H1 (cell line): ENCODE results near the gene VAV2. TPM values are rescaled to one million over a fixed set of nuclear protein-coding genes. Genes with fewer than 3 reads are reported as not detected.

ENCODE experiments used
- CTCF ChIA-PET: fragments of 300-600 bp; sonication (Branson Sonifier 250); formaldehyde crosslinking; loops from one replicate; lab custom pipeline; 2021; ENCODE audit not compliant: partially characterized antibody; lab: Charles Lee
- POLR2A ChIA-PET: fragments of 300-600 bp; sonication (Branson Sonifier 250); formaldehyde crosslinking; loops from one replicate; lab custom pipeline; 2021; ENCODE audit warnings: inconsistent platforms; ENCODE audit not compliant: partially characterized antibody; lab: Charles Lee
- DNase-seq, 2 experiments: peaks; one replicate each; pipeline versions ENCODE4 v3.0.0 to v3.0.0-alpha.2; 2010 to 2022; ENCODE audit warnings: low spot score in 2 of 2, low read depth in 1 of 2, mixed read lengths in 1 of 2
- FAIRE-seq: peaks from 2 replicates; lab custom pipeline; 2011; peaks lifted over from hg19 to GRCh38; lab: Jason Lieb, UNC
- H2AFZ ChIP-seq: 2 replicates; pipeline ENCODE4 v1.8.1; 2012; ENCODE audit warnings: low read length, inconsistent platforms
- H2AK5ac ChIP-seq: 2 replicates; pipeline ENCODE4 v1.6.1; 2013; ENCODE audit warnings: low read depth, low read length
- H2BK120ac ChIP-seq: replicated peaks from 2 replicates; pipeline ENCODE3; 2013; ENCODE audit warnings: low read depth, low read length, inconsistent platforms
- H2BK12ac ChIP-seq: 2 replicates; pipeline ENCODE4 v1.6.1; 2013; ENCODE audit warnings: low read depth, low read length
- H2BK15ac ChIP-seq: 2 replicates; pipeline ENCODE4 v1.6.1; 2013; ENCODE audit warnings: low read length
- H2BK20ac ChIP-seq: 2 replicates; pipeline ENCODE4 v1.6.1; 2013; ENCODE audit warnings: low read length
- H2BK5ac ChIP-seq: 2 replicates; pipeline ENCODE4 v1.6.1; 2013; ENCODE audit warnings: low read depth, low read length
- H3K14ac ChIP-seq: 2 replicates; pipeline ENCODE4 v1.6.1; 2013; ENCODE audit warnings: inconsistent platforms; ENCODE audit not compliant: insufficient read length
- H3K18ac ChIP-seq: 2 replicates; pipeline ENCODE4 v1.6.1; 2013; ENCODE audit warnings: low read length; ENCODE audit errors: extremely low read depth
- H3K23ac ChIP-seq: 2 replicates; pipeline ENCODE4 v1.6.1; 2013; ENCODE audit warnings: inconsistent platforms; ENCODE audit not compliant: insufficient read length
- H3K23me2 ChIP-seq: 2 replicates; pipeline ENCODE4 v1.6.1; 2013; ENCODE audit warnings: low read depth, low read length
- H3K27ac ChIP-seq: 2 replicates; pipeline ENCODE4 v1.6.1; 2011; ENCODE audit warnings: low read depth, low read length, inconsistent platforms
- H3K27me3 ChIP-seq, 4 experiments: replicated peaks in 1 of 4; 1 replicate in 1 of 4; 2 replicates in 3 of 4; pipeline versions ENCODE4 v1.6.1 to v1.8.1; 2011 to 2013; ENCODE audit warnings: low read length in 3 of 4, mild to moderate bottlenecking in 3 of 4, inconsistent platforms in 2 of 4, mixed read lengths in 2 of 4, moderate library complexity in 1 of 4; ENCODE audit not compliant: control insufficient read depth in 3 of 4, insufficient read depth in 3 of 4; ENCODE audit errors: extremely low read depth in 1 of 4
- H3K36me3 ChIP-seq, 4 experiments: 2 replicates each; pipeline versions ENCODE4 v1.6.1 to v1.8.1; 2011 to 2013; ENCODE audit warnings: mild to moderate bottlenecking in 4 of 4, low read length in 3 of 4, moderate library complexity in 2 of 4, control low read depth in 1 of 4, inconsistent platforms in 1 of 4; ENCODE audit not compliant: insufficient read depth in 4 of 4, control insufficient read depth in 2 of 4
- H3K4ac ChIP-seq: replicated peaks from 2 replicates; pipeline ENCODE3; 2013; ENCODE audit warnings: low read length, low read depth, mixed read lengths, inconsistent platforms; ENCODE audit not compliant: insufficient read length
- H3K4me1 ChIP-seq, 4 experiments: replicated peaks in 1 of 4; 1 replicate in 1 of 4; 2 replicates in 3 of 4; pipeline versions ENCODE4 v1.6.1 to v1.8.1; 2011 to 2013; ENCODE audit warnings: low read length in 3 of 4, inconsistent platforms in 2 of 4, mixed read lengths in 1 of 4; ENCODE audit not compliant: insufficient read depth in 4 of 4, control insufficient read depth in 3 of 4
- H3K4me2 ChIP-seq, 2 experiments: 2 replicates each; pipeline versions ENCODE4 v1.6.1 to v1.8.1; 2011 to 2013; ENCODE audit warnings: low read depth in 2 of 2, low read length in 2 of 2, control low read depth in 1 of 2, inconsistent platforms in 1 of 2, mild to moderate bottlenecking in 1 of 2; ENCODE audit not compliant: insufficient read depth in 1 of 2
- H3K4me3 ChIP-seq, 4 experiments: fragments of 200-600, 300-600 bp in 1 of 4; sonication (generic), shearing (Covaris generic), sonication (Bioruptor Twin) in 1 of 4; 2 replicates each; pipeline versions ENCODE4 v1.5.1 to v1.8.1; 2011 to 2016; ENCODE audit warnings: low read length in 4 of 4, low read depth in 3 of 4, control low read depth in 2 of 4, inconsistent platforms in 2 of 4, mild to moderate bottlenecking in 2 of 4, mixed read lengths in 1 of 4, moderate library complexity in 1 of 4; ENCODE audit not compliant: insufficient read depth in 2 of 4; ENCODE audit errors: extremely low read depth in 1 of 4
- H3K56ac ChIP-seq: replicated peaks from 2 replicates; pipeline ENCODE3; 2013; ENCODE audit warnings: low read depth, mild to moderate bottlenecking, mixed read lengths, low read length, inconsistent platforms; ENCODE audit not compliant: insufficient read length
- H3K79me1 ChIP-seq: 2 replicates; pipeline ENCODE4 v1.6.1; 2013; ENCODE audit warnings: low read depth, low read length, control low read depth
- H3K79me2 ChIP-seq, 2 experiments: 2 replicates each; pipeline versions ENCODE4 v1.6.1 to v1.8.1; 2012 to 2013; ENCODE audit warnings: low read length in 2 of 2, mild to moderate bottlenecking in 2 of 2, inconsistent platforms in 1 of 2; ENCODE audit not compliant: insufficient read depth in 2 of 2, control insufficient read depth in 1 of 2
- H3K9ac ChIP-seq, 4 experiments: replicated peaks in 1 of 4; 1 replicate in 1 of 4; 2 replicates in 3 of 4; pipeline versions ENCODE4 v1.6.1 to v1.8.1; 2011 to 2013; ENCODE audit warnings: low read depth in 3 of 4, low read length in 3 of 4, control low read depth in 2 of 4, mild to moderate bottlenecking in 2 of 4, moderate library complexity in 2 of 4, inconsistent platforms in 1 of 4; ENCODE audit errors: extremely low read depth in 1 of 4
- H3K9me3 ChIP-seq, 2 experiments: 2 replicates each; pipeline versions ENCODE4 v1.6.1 to v1.8.1; 2012 to 2013; ENCODE audit warnings: mild to moderate bottlenecking in 2 of 2, moderate library complexity in 2 of 2, control low read depth in 1 of 2, inconsistent platforms in 1 of 2, low read depth in 1 of 2, low read length in 1 of 2, mixed read lengths in 1 of 2; ENCODE audit not compliant: insufficient read depth in 2 of 2
- H4K20me1 ChIP-seq, 2 experiments: replicated peaks in 1 of 2; 2 replicates each; pipeline versions ENCODE3 to v1.8.1; 2011 to 2013; ENCODE audit warnings: inconsistent platforms in 2 of 2, low read length in 2 of 2, mild to moderate bottlenecking in 1 of 2; ENCODE audit not compliant: insufficient read depth in 2 of 2, control insufficient read depth in 1 of 2
- H4K5ac ChIP-seq: 2 replicates; pipeline ENCODE4 v1.6.1; 2013; ENCODE audit warnings: low read length, low read depth, mixed read lengths, inconsistent platforms; ENCODE audit not compliant: insufficient read length
- H4K8ac ChIP-seq: 2 replicates; pipeline ENCODE4 v1.8.0; 2013; ENCODE audit warnings: mild to moderate bottlenecking, moderate library complexity, low read length, inconsistent platforms; ENCODE audit not compliant: insufficient read depth; ENCODE audit errors: extremely low read depth
- H4K91ac ChIP-seq: replicated peaks from 2 replicates; pipeline ENCODE3; 2013; ENCODE audit warnings: low read length, mixed read lengths, inconsistent platforms; ENCODE audit not compliant: insufficient read length
- BACH1 ChIP-seq: IDR thresholded peaks from 2 replicates; pipeline ENCODE4 v1.6.1; 2012; ENCODE audit warnings: low read length, improper control_type of control experiment
- EZH2 ChIP-seq: fragments of 200-600 bp; sonication (generic); IDR thresholded peaks from 2 replicates; pipeline ENCODE4 v1.7.1; 2012; ENCODE audit warnings: low read depth, mild to moderate bottlenecking, moderate library complexity, low read length, inconsistent platforms; ENCODE audit not compliant: severe bottlenecking
- FOSL1 ChIP-seq: IDR thresholded peaks from 2 replicates; pipeline ENCODE4 v1.6.1; 2011; ENCODE audit warnings: mild to moderate bottlenecking, low read depth, low read length, moderate library complexity; ENCODE audit not compliant: insufficient read depth
- HDAC2 ChIP-seq, 2 experiments: fragments of 300-600 bp in 1 of 2; sonication (generic) in 1 of 2; IDR thresholded peaks; 2 replicates each; pipeline ENCODE4 v1.6.1; 2011 to 2012; ENCODE audit warnings: low read depth in 2 of 2, low read length in 2 of 2, mild to moderate bottlenecking in 2 of 2, moderate library complexity in 2 of 2, borderline replicate concordance in 1 of 2, inconsistent platforms in 1 of 2
- HDAC6 ChIP-seq: IDR thresholded peaks from one replicate; pipeline ENCODE4 v1.7.1; 2012; ENCODE audit warnings: low read depth, mild to moderate bottlenecking, inconsistent platforms, low read length, moderate library complexity
- KDM5A ChIP-seq: fragments of 200-600 bp; IDR thresholded peaks from 2 replicates; pipeline ENCODE4 v1.7.1; 2012; ENCODE audit warnings: mild to moderate bottlenecking, low read length, inconsistent platforms, mixed read lengths
- NANOG ChIP-seq: IDR thresholded peaks from 2 replicates; pipeline ENCODE4 v1.6.1; 2011; ENCODE audit warnings: low read length, low read depth, mild to moderate bottlenecking, inconsistent platforms; ENCODE audit not compliant: insufficient read depth, poor library complexity, severe bottlenecking
- SIRT6 ChIP-seq: IDR thresholded peaks from one replicate; pipeline ENCODE4 v1.7.1; 2012; ENCODE audit warnings: low read length, inconsistent platforms
- TAF7 ChIP-seq: optimal IDR thresholded peaks from 2 replicates; pipeline ENCODE3; 2011; ENCODE audit warnings: low read depth, mild to moderate bottlenecking, inconsistent platforms, low read length, moderate library complexity, borderline replicate concordance
- TCF12 ChIP-seq: IDR thresholded peaks from 2 replicates; pipeline ENCODE4 v1.6.1; 2011; ENCODE audit warnings: low read depth, mild to moderate bottlenecking, low read length
- TEAD4 ChIP-seq: IDR thresholded peaks from 2 replicates; pipeline ENCODE4 v1.6.1; 2012; ENCODE audit warnings: low read depth, low read length, inconsistent platforms, mixed read lengths
- WGBS, 2 experiments: shearing (Covaris generic) in 1 of 2; methylation state at CpG; one replicate each; pipeline versions ENCODE4 v1.1.6 to v1.1.7; 2013 to 2015; ENCODE audit warnings: low lambda C conversion rate in 2 of 2, mixed read lengths in 2 of 2, inconsistent platforms in 1 of 2, low coverage in 1 of 2, missing lambda C conversion rate in 1 of 2; ENCODE audit not compliant: insufficient replicate concordance in 2 of 2, insufficient coverage in 1 of 2, insufficient read length in 1 of 2; ENCODE audit errors: extremely low coverage in 1 of 2, missing lambda C conversion rate in 1 of 2; 5-methylcytosine and 5-hydroxymethylcytosine counted together
- polyA plus RNA-seq, 7 experiments: library from polyadenylated mRNA; depleted of rRNA in 3 of 7; stranded (reverse) in 5 of 7; unstranded in 2 of 7; fragments of >200 nt in 5 of 7; fragments of 200-250 nt in 2 of 7; gene quantifications; 1 replicate in 5 of 7; 2 replicates in 1 of 7; 4 replicates in 1 of 7; pipeline versions ENCODE4 v1.2.1 to v1.2.3, GENCODE V29; 2011 to 2013; ENCODE audit warnings: missing spikeins in 2 of 7, mixed read lengths in 2 of 7
- total RNA-seq: library from RNA; stranded (reverse); fragmentation: NEBNext Ultra II Directional; extraction: Animal tissue kit (Norgen Biotek cat#: 25700); gene quantifications from 2 replicates; pipeline ENCODE4 v1.2.1, GENCODE V29; 2021

VAV2 gene
- total and polyA plus RNA-seq, 2 of the 8 experiments (the other 6 are each of a cell fraction or from before 2014, with no cell fraction given): 13.6 to 37.6 TPM

DNA sequence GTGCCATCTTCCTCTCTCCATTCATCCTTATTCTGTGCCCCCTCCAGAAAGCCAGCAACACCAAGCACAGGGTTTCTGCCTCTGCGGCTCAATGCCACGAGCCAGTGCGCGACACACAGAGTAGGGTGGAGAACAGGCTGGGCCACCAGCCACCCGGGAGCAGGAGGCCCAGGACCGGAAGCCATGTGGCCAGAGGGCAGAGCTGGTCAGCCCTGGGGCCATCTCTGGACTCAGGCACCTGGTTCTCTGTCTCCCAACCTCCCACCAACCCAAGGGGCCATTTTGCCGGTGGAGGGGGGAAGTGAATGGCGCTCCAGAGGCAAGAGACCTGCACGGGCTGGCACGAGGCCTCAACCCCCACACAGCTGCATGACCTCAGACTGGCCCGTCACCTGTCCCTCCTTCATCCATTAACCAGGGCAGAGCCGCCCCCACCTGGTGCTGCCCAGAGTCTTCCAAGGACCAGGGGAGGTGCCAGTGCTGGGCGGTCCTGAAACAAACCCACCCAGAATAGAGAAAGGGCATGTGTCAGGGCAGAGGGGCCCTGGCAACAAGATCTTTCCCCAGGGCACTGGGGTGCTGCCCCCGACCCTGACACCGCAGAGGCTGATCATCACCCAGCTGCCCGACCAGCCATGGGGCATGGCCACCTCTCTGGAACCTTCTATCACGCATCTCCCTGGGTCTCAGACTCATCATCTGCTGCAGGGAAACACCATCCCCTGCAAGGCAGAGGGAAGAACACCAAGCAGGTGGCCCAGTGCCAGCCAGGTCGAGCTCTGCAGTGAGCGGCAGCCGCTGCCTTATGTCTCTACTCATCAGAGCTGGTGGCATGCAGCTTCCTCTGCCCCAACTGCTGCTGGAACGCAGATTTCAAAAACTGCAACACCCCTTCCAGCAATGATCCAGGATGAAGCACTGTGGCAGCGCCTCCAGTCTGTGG lies 11.9 kb downstream of the VAV2 start:
- Histone ChIP-seq H3K4ac (no peak overlapping the region), H2AK5ac (no peak overlapping the region), H3K23me2 (no peaks in the 10 kb centered on the region), H2BK120ac (no peak overlapping the region), H3K79me1 (peaks cover 22% of the 10 kb centered on the region), H3K27ac (no peak overlapping the region), H4K8ac (no peak overlapping the region), H4K91ac (no peak overlapping the region), H3K23ac (no peak overlapping the region), H4K20me1 (peaks cover 32 to 50% of the 10 kb centered on the region in 2 experiments), H3K4me1 (peaks cover 0 to 16% (median 4%) of the 10 kb centered on the region in 4 experiments; a peak in 5 of 7 replicates), H3K9me3 (no peaks in the 10 kb centered on the region), H2BK12ac (no peak overlapping the region), H2BK15ac (no peak overlapping the region), H3K18ac (no peak overlapping the region), H2BK20ac (no peak overlapping the region), H3K9ac (no peak overlapping the region), H3K4me2 (no peak overlapping the region), H3K4me3 (no peak overlapping the region), H3K79me2 (peaks cover 11 to 97% of the 10 kb centered on the region in 2 experiments; a peak in 3 of 4 replicates), H3K36me3 (no peaks in the 10 kb centered on the region), H3K14ac (no peak overlapping the region), H3K56ac (no peak overlapping the region), H2AFZ (no peak overlapping the region), H4K5ac (no peak overlapping the region), H2BK5ac (no peak overlapping the region), H3K27me3 (no peaks in the 10 kb centered on the region)
- FAIRE-seq (no peak), DNase-seq (no peak)
- ChIA-PET POLR2A (interaction anchor here (0.6 to 1.3 kb wide), 4 partner anchors 11 to 234 kb away, joined by 3 to 4 read pairs (median 4); no protein-coding TSS in a partner anchor), CTCF (interaction anchor here (0.7 to 3.7 kb wide), 7 partner anchors 11 to 191 kb away, joined by 3 to 21 read pairs (median 3); no protein-coding TSS in a partner anchor)
- 91% methylated on average over 20 of the region's 22 CpGs; no CpG with 5 or more reads in 1 of the 2 experiments for WGBS, 2 experiments
- TF ChIP-seq TCF12 (no peak), HDAC6 (no peak), SIRT6 (no peak), HDAC2 (IDR thresholded peaks at IDR 0.05; ENCODE audit: borderline replicate concordance in 1 of 2, low read depth in 2 of 2, low read length in 2 of 2) (no peak), NANOG (no peak), EZH2 (no peak), KDM5A (no peak), TEAD4 (no peak), TAF7 (no peak), BACH1 (no peak), FOSL1 (no peak)
